ENCODE results near the gene ALKBH5. TPM values are rescaled to one million over a fixed set of nuclear protein-coding genes. Genes with fewer than 3 reads are reported as not detected.

The ALKBH5 gene
- total and polyA plus RNA-seq, 2 experiments from 2014 or later: 56.6 to 78.3 TPM

DNA sequence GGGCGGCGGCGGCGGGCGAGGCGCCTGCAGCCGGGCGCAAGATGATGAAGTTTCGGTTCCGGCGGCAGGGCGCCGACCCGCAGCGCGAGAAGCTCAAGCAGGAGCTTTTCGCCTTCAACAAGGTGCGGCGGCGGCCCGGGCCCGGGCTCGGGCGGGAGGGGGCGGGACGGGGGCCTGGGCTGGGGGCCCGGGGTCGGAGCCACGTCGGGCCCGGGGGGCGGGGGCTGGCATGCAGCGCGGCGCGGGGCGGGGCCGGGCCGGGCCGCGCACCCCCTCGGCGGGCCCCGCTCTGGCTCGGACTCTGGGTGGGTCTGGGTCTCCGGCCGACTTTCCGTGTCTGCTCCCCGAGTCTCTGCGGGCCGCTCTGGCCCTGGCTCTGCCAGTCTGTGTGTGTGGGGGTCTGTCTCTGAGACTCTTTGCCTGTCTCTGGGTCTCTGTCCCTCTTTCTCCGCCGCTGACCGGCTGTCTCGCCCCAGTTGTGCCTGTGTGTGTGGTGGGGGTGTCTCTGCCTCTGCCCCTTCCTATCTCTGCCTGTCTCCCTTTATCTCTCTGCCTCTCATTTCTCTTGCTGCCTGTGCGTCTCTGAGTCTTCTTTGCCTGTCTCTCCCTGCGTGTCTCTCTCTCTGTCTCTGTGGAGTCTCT lies 42.1 kb downstream of the ALKBH5 start:
- WGBS (ENCODE audit: low lambda C conversion rate, missing lambda C conversion rate): 3% methylated on average over 13 of the region's 57 CpGs
- peak overlapping the region; percentile 96 for H2AFZ ChIP-seq
- peaks cover 28% of the 10 kb centered on the region for H3K4me1 ChIP-seq (ENCODE audit: insufficient read depth)
- H3K27me3 ChIP-seq: no peaks in the 10 kb centered on the region
- DNase-seq (ENCODE audit: low spot score): no peak
- peak overlapping the region; percentile 97 for H3K4me2 ChIP-seq
- TF ChIP-seq EZH2phosphoT487 (IDR thresholded peaks at IDR 0.05; ENCODE audit: low read depth, severe bottlenecking, unreplicated experiment): no peak
- no peaks in the 10 kb centered on the region for H3K9me3 ChIP-seq (ENCODE audit: low read depth)
- no peaks in the 10 kb centered on the region for H3K9me2 ChIP-seq (replicated peaks; ENCODE audit: insufficient read depth)
- peaks cover 15% of the 10 kb centered on the region for H4K20me1 ChIP-seq (ENCODE audit: insufficient read depth, poor library complexity, severe bottlenecking)
- peak overlapping the region; percentile 99 for H3K4me3 ChIP-seq
- H3K27ac ChIP-seq: peak overlapping the region; percentile 93
- H3K79me2 ChIP-seq: peaks cover 50% of the 10 kb centered on the region
- H3K36me3 ChIP-seq (replicated peaks; ENCODE audit: insufficient read depth, low read depth): no peaks in the 10 kb centered on the region

DNA sequence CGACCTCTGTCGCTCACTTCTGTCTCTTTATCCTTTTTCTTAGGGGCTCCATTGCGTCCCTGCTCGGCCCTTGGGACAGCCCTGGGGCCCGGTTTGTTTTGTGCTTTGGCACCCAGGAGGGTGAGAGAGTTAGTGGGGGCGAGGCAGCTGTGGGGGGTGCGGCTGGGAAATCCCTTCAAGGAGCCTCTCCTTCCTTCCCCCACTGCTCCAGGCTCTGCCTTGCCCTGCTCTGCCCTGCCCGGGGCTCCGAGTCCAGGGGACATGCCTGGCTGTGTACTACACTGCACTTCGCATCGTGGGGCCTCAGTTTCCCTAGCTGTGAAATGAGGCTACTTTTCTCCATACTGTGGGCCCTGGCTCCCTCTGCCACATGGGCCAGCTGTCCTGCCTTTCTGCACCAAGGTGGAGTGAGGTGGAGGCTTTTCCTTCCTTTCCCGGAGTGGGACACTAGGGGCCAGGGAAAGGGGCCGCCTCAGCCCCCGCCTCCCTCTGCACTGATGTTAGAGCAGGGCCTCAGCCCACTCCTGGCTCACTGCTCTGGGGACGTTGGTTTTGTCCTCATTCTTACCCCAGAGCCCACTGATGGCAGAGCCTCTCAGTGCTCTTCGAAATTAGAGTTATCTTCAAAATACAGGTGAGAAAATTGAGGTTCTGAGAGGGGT lies 42.8 kb downstream of the ALKBH5 start:
- no peaks in the 10 kb centered on the region for H3K9me2 ChIP-seq (replicated peaks; ENCODE audit: insufficient read depth)
- H3K4me3 ChIP-seq: peak overlapping the region; percentile 99
- TF ChIP-seq EZH2 (IDR thresholded peaks at IDR 0.05; ENCODE audit: borderline replicate concordance): no peak
- TF ChIP-seq EZH2phosphoT487 (IDR thresholded peaks at IDR 0.05; ENCODE audit: low read depth, severe bottlenecking, unreplicated experiment): no peak
- TF ChIP-seq, protein P1, sequence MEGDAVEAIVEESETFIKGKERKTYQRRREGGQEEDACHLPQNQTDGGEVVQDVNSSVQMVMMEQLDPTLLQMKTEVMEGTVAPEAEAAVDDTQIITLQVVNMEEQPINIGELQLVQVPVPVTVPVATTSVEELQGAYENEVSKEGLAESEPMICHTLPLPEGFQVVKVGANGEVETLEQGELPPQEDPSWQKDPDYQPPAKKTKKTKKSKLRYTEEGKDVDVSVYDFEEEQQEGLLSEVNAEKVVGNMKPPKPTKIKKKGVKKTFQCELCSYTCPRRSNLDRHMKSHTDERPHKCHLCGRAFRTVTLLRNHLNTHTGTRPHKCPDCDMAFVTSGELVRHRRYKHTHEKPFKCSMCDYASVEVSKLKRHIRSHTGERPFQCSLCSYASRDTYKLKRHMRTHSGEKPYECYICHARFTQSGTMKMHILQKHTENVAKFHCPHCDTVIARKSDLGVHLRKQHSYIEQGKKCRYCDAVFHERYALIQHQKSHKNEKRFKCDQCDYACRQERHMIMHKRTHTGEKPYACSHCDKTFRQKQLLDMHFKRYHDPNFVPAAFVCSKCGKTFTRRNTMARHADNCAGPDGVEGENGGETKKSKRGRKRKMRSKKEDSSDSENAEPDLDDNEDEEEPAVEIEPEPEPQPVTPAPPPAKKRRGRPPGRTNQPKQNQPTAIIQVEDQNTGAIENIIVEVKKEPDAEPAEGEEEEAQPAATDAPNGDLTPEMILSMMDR (IDR thresholded peaks at IDR 0.05; ENCODE audit: poor library complexity): no peak
- H3K9me3 ChIP-seq (ENCODE audit: low read depth): no peaks in the 10 kb centered on the region
- H3K27me3 ChIP-seq: no peaks in the 10 kb centered on the region
- H3K36me3 ChIP-seq (replicated peaks; ENCODE audit: insufficient read depth, low read depth): no peaks in the 10 kb centered on the region
- peak; percentile 47 for DNase-seq (ENCODE audit: low spot score)
- peak overlapping the region; percentile 93 for H3K27ac ChIP-seq
- H4K20me1 ChIP-seq (ENCODE audit: insufficient read depth, poor library complexity, severe bottlenecking): peaks cover 20% of the 10 kb centered on the region
- peak overlapping the region; percentile 97 for H3K4me2 ChIP-seq
- peaks cover 28% of the 10 kb centered on the region for H3K4me1 ChIP-seq (ENCODE audit: insufficient read depth)
- peaks cover 50% of the 10 kb centered on the region for H3K79me2 ChIP-seq
- H2AFZ ChIP-seq: peak overlapping the region; percentile 96
- 29% methylated on average over 16 of the region's 16 CpGs for WGBS (ENCODE audit: low lambda C conversion rate, missing lambda C conversion rate)

DNA sequence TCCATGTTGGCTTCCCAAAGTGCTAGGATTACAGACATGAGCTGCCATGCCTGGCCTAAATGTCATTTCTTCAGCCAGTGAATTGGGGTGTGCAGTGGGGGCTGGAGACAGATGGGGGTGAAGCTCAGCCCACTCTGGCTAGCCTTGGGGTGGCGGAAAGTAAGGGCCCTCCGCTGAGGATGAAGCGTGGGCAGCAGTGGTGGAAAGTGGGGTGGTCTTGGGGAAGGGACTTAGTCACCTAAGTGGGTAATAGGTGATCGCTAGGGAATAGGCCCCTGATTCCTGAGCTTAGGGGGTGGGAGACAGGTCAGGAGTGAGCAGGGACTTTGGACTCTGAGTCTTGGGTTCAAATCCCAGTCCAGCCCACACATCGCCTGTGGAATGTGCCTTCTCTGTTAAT lies 44.0 kb downstream of the ALKBH5 start:
- no peak for TF ChIP-seq EZH2phosphoT487 (IDR thresholded peaks at IDR 0.05; ENCODE audit: low read depth, severe bottlenecking, unreplicated experiment)
- no peak for TF ChIP-seq EZH2 (IDR thresholded peaks at IDR 0.05; ENCODE audit: borderline replicate concordance)
- TF ChIP-seq, protein P1 (IDR thresholded peaks at IDR 0.05; ENCODE audit: poor library complexity): no peak
- Histone ChIP-seq H3K79me2 (peaks cover 54% of the 10 kb centered on the region), H3K4me3 (no peak overlapping the region), H4K20me1 (ENCODE audit: insufficient read depth, poor library complexity, severe bottlenecking) (peaks cover 26% of the 10 kb centered on the region), H3K4me2 (peak overlapping the region; percentile 97), H3K27ac (no peak overlapping the region), H2AFZ (no peak overlapping the region), H3K9me2 (replicated peaks; ENCODE audit: insufficient read depth) (no peaks in the 10 kb centered on the region), H3K36me3 (replicated peaks; ENCODE audit: insufficient read depth, low read depth) (no peaks in the 10 kb centered on the region), H3K9me3 (ENCODE audit: low read depth) (no peaks in the 10 kb centered on the region), H3K27me3 (no peaks in the 10 kb centered on the region), H3K4me1 (ENCODE audit: insufficient read depth) (peaks cover 28% of the 10 kb centered on the region)
- DNase-seq (ENCODE audit: low spot score): no peak
- 95% methylated on average over 5 of the region's 5 CpGs for WGBS (ENCODE audit: low lambda C conversion rate, missing lambda C conversion rate)

DNA sequence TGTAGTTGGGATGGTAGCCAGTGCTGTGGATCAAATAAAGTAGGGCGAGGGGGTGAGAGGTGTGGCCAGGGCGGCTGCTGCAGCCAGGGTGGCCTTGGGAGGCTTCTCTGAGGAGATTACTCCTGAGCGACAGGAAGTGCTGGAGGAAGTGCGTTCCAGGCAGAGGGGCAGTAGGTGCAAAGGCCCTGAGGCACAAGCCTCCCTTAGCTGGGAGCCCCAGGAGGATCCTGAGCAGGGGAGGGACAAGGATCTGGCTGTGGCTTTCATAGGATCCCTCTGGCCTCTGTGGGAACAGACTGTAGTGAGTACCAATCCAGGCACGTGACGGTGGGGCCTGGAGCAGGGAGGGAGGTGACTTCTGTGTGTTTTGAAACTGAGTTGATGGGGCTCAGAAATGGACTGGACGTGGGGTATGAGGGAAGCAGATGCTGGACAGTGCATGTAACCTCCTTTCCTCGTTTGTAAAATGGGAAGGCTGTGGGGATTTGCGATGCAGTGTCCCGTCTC lies 44.6 kb downstream of the ALKBH5 start:
- 92% methylated on average over 10 of the region's 10 CpGs for WGBS (ENCODE audit: low lambda C conversion rate, missing lambda C conversion rate)

More for the DNA sequence above, 44.6 kb downstream of the ALKBH5 start:
- no peak overlapping the region for H3K4me2 ChIP-seq
- no peaks in the 10 kb centered on the region for H3K9me2 ChIP-seq (replicated peaks; ENCODE audit: insufficient read depth)
- no peak overlapping the region for H3K27ac ChIP-seq
- TF ChIP-seq, protein P1 (IDR thresholded peaks at IDR 0.05; ENCODE audit: poor library complexity): no peak
- no peak for TF ChIP-seq EZH2phosphoT487 (IDR thresholded peaks at IDR 0.05; ENCODE audit: low read depth, severe bottlenecking, unreplicated experiment)
- no peak for TF ChIP-seq EZH2 (IDR thresholded peaks at IDR 0.05; ENCODE audit: borderline replicate concordance)
- H4K20me1 ChIP-seq (ENCODE audit: insufficient read depth, poor library complexity, severe bottlenecking): peaks cover 26% of the 10 kb centered on the region
- no peaks in the 10 kb centered on the region for H3K27me3 ChIP-seq
- DNase-seq (ENCODE audit: low spot score): no peak
- no peak overlapping the region for H2AFZ ChIP-seq
- no peak overlapping the region for H3K4me3 ChIP-seq
- H3K36me3 ChIP-seq (replicated peaks; ENCODE audit: insufficient read depth, low read depth): no peaks in the 10 kb centered on the region
- peaks cover 54% of the 10 kb centered on the region for H3K79me2 ChIP-seq
- H3K4me1 ChIP-seq (ENCODE audit: insufficient read depth): peaks cover 28% of the 10 kb centered on the region
- no peaks in the 10 kb centered on the region for H3K9me3 ChIP-seq (ENCODE audit: low read depth)
